ENCODE data around the gene OLIG1. TPM values are rescaled to one million over a fixed set of nuclear protein-coding genes. Genes with fewer than 3 reads are reported as not detected.

OLIG1 gene
- total RNA-seq, 1 donor from 2014 or later = 0.67 TPM

GRCh38 chr21:33080776-33081175 is 10.8 kb downstream of the OLIG1 start:
- no peak for DNase-seq (ENCODE audit: low spot score)
- TF ChIP-seq CTCF (IDR thresholded peaks at IDR 0.05; ENCODE audit: unreplicated experiment) = no peak
- no peak overlapping the region for H3K4me3 Mint-ChIP-seq (ENCODE audit: unreplicated experiment)
- no peaks in the 10 kb centered on the region for H3K9me3 Mint-ChIP-seq (ENCODE audit: unreplicated experiment)
- no peaks in the 10 kb centered on the region for H3K36me3 Mint-ChIP-seq (ENCODE audit: low read depth, unreplicated experiment)
- H3K4me1 Mint-ChIP-seq (ENCODE audit: unreplicated experiment) = no peaks in the 10 kb centered on the region
- peaks cover 2% of the 10 kb centered on the region for H3K27me3 Mint-ChIP-seq (ENCODE audit: unreplicated experiment)
- H3K27ac Mint-ChIP-seq (ENCODE audit: unreplicated experiment) = no peak overlapping the region

GRCh38 chr21:33088384-33088783 is 18.4 kb downstream of the OLIG1 start:
- DNase-seq (ENCODE audit: low spot score) = no peak

GRCh38 chr21:33089395-33090119 is 19.6 kb downstream of the OLIG1 start:
- peaks cover 5% of the 10 kb centered on the region for H3K27me3 Mint-ChIP-seq (ENCODE audit: unreplicated experiment)
- H3K9me3 Mint-ChIP-seq (ENCODE audit: unreplicated experiment) = no peaks in the 10 kb centered on the region
- TF ChIP-seq CTCF (IDR thresholded peaks at IDR 0.05; ENCODE audit: unreplicated experiment) = no peak
- no peaks in the 10 kb centered on the region for H3K36me3 Mint-ChIP-seq (ENCODE audit: low read depth, unreplicated experiment)
- DNase-seq (ENCODE audit: low spot score) = no peak
- no peaks in the 10 kb centered on the region for H3K4me1 Mint-ChIP-seq (ENCODE audit: unreplicated experiment)
- H3K27ac Mint-ChIP-seq (ENCODE audit: unreplicated experiment) = no peak overlapping the region
- no peak overlapping the region for H3K4me3 Mint-ChIP-seq (ENCODE audit: unreplicated experiment)

More at GRCh38 chr21:33088384-33088783, 18.4 kb downstream of the OLIG1 start:
- TF ChIP-seq CTCF (IDR thresholded peaks at IDR 0.05; ENCODE audit: unreplicated experiment) = no peak
- no peaks in the 10 kb centered on the region for H3K4me1 Mint-ChIP-seq (ENCODE audit: unreplicated experiment)
- H3K4me3 Mint-ChIP-seq (ENCODE audit: unreplicated experiment) = no peak overlapping the region
- H3K27me3 Mint-ChIP-seq (ENCODE audit: unreplicated experiment) = peaks cover 5% of the 10 kb centered on the region
- H3K36me3 Mint-ChIP-seq (ENCODE audit: low read depth, unreplicated experiment) = no peaks in the 10 kb centered on the region
- H3K9me3 Mint-ChIP-seq (ENCODE audit: unreplicated experiment) = no peaks in the 10 kb centered on the region
- no peak overlapping the region for H3K27ac Mint-ChIP-seq (ENCODE audit: unreplicated experiment)

GRCh38 chr21:33096426-33096825 is 26.5 kb downstream of the OLIG1 start:
- TF ChIP-seq CTCF (IDR thresholded peaks at IDR 0.05; ENCODE audit: unreplicated experiment) = no peak
- Mint-ChIP-seq H3K4me3 (ENCODE audit: unreplicated experiment) (no peak overlapping the region), H3K36me3 (ENCODE audit: low read depth, unreplicated experiment) (no peaks in the 10 kb centered on the region), H3K4me1 (ENCODE audit: unreplicated experiment) (peaks cover 9% of the 10 kb centered on the region), H3K27ac (ENCODE audit: unreplicated experiment) (no peak overlapping the region), H3K27me3 (ENCODE audit: unreplicated experiment) (peaks cover 1% of the 10 kb centered on the region), H3K9me3 (ENCODE audit: unreplicated experiment) (no peaks in the 10 kb centered on the region)
- DNase-seq (ENCODE audit: low spot score) = no peak

GRCh38 chr21:33099131-33099530 is 29.2 kb downstream of the OLIG1 start:
- no peak for DNase-seq (ENCODE audit: low spot score)
- Mint-ChIP-seq H3K4me1 (ENCODE audit: unreplicated experiment) (peaks cover 9% of the 10 kb centered on the region), H3K4me3 (ENCODE audit: unreplicated experiment) (no peak overlapping the region), H3K27me3 (ENCODE audit: unreplicated experiment) (no peaks in the 10 kb centered on the region), H3K36me3 (ENCODE audit: low read depth, unreplicated experiment) (peaks cover 4% of the 10 kb centered on the region), H3K9me3 (ENCODE audit: unreplicated experiment) (no peaks in the 10 kb centered on the region), H3K27ac (ENCODE audit: unreplicated experiment) (no peak overlapping the region)
- TF ChIP-seq CTCF (IDR thresholded peaks at IDR 0.05; ENCODE audit: unreplicated experiment) = no peak
